ENCODE measurements around the gene KCTD18. TPM values are rescaled to one million over a fixed set of nuclear protein-coding genes. Genes with fewer than 3 reads are reported as not detected.

Gene KCTD18
- total RNA-seq (2014; rRNA removed; shearing (Covaris generic)), result 10.7 and 15.2 TPM in 2 replicates

- DNase-seq (ENCODE audit: low read depth), result peak; percentile 81
These were observed at the start of gene KCTD18 for GRCh38 chr2:200509612-200510433. KCTD18 (minus strand) TSS chr2:200510068; CDS start chr2:200507016, 3,052 bp downstream.

GRCh38 chr2:200540793-200541192 lies 30.9 kb upstream of the KCTD18 start:
- no peak for DNase-seq (ENCODE audit: low read depth)

GRCh38 chr2:200538139-200538538 lies 28.3 kb upstream of the KCTD18 start:
- DNase-seq (ENCODE audit: low read depth), result no peak

- no peak for DNase-seq (ENCODE audit: low read depth)
These were observed 24.7 kb upstream of the KCTD18 start for GRCh38 chr2:200534572-200534971.

GRCh38 chr2:200533754-200534153 lies 23.9 kb upstream of the KCTD18 start:
- no peak for DNase-seq (ENCODE audit: low read depth)

- no peak for DNase-seq (ENCODE audit: low read depth)
These were observed 18.4 kb upstream of the KCTD18 start for GRCh38 chr2:200528228-200528627.

- DNase-seq (ENCODE audit: low read depth), result peak; percentile 96
These were observed 16.2 kb upstream of the KCTD18 start, which contains the start of gene SGO2 for GRCh38 chr2:200525882-200526651. SGO2 (plus strand) TSS chr2:200526207; CDS start chr2:200532976, 6,769 bp downstream.

- no peak for DNase-seq (ENCODE audit: low read depth)
These were observed 15.6 kb upstream of the KCTD18 start for GRCh38 chr2:200525551-200525881.

GRCh38 chr2:200525066-200525465 lies 15.2 kb upstream of the KCTD18 start:
- DNase-seq (ENCODE audit: low read depth), result peak; percentile 3

GRCh38 chr2:200523604-200524003 lies 13.7 kb upstream of the KCTD18 start:
- DNase-seq (ENCODE audit: low read depth), result no peak

- no peak for DNase-seq (ENCODE audit: low read depth)
These were observed 13.3 kb upstream of the KCTD18 start for GRCh38 chr2:200523158-200523557.

GRCh38 chr2:200515155-200515554 lies 5.3 kb upstream of the KCTD18 start:
- no peak for DNase-seq (ENCODE audit: low read depth)

- DNase-seq (ENCODE audit: low read depth), result peak; percentile 16
These were observed 645 bp downstream of the KCTD18 start for GRCh38 chr2:200509235-200509611.

- DNase-seq (ENCODE audit: low read depth), result no peak
These were observed 2.7 kb downstream of the KCTD18 start for GRCh38 chr2:200507179-200507578.

- no peak for DNase-seq (ENCODE audit: low read depth)
These were observed 3.2 kb downstream of the KCTD18 start for GRCh38 chr2:200506679-200507078.

- DNase-seq (ENCODE audit: low read depth), result no peak
These were observed 7.7 kb downstream of the KCTD18 start for GRCh38 chr2:200502196-200502595.

GRCh38 chr2:200498402-200499162 lies 11.3 kb downstream of the KCTD18 start:
- no peak for DNase-seq (ENCODE audit: low read depth)

GRCh38 chr2:200496696-200497095 lies 13.2 kb downstream of the KCTD18 start:
- no peak for DNase-seq (ENCODE audit: low read depth)

GRCh38 chr2:200494048-200494447 lies 15.8 kb downstream of the KCTD18 start:
- DNase-seq (ENCODE audit: low read depth), result no peak

- DNase-seq (ENCODE audit: low read depth), result no peak
These were observed 17.2 kb downstream of the KCTD18 start for GRCh38 chr2:200492656-200493055.

GRCh38 chr2:200490001-200490400 lies 19.9 kb downstream of the KCTD18 start:
- no peak for DNase-seq (ENCODE audit: low read depth)

- no peak for DNase-seq (ENCODE audit: low read depth)
These were observed 21.7 kb downstream of the KCTD18 start for GRCh38 chr2:200488169-200488568.
